ENCODE measurements around the gene SH3BP2.

The SH3BP2 gene

DNA sequence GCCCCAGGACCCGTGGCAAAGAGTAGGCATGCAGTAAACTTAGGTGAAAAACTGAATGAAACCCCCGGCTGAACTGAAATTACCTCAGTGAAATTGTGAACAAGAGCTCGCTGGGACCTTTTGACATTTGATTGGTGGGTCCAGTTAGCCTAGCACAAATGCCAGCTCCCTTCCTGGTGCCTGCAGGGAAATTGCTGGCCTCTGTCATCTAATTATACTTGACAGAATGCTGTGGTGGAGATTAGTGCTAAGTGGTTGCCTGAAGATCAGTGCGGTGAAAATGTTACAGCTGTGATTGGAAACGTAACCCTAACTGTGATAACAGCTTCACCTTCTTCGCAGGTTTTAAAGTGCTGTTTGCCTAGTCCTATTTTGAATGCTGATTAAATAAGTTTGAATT is 93.7 kb downstream of the SH3BP2 start:
- no peak for DNase-seq

GRCh38 chr4:2887343-2887742 is 94.5 kb downstream of the SH3BP2 start:
- DNase-seq, result no peak

GRCh38 chr4:2888886-2889285 is 96.0 kb downstream of the SH3BP2 start:
- peak in 2 of 3 donors; percentile 45 to 61 for DNase-seq

Measured in suppressor macrophage treated with lipopolysaccharide for 1 hour (primary cell).